NOMO-1 treated with dmso at 0.1 percent for 144 hours (cell line): ENCODE measurements around the gene SOX2.
"Not testable (repeated sequence)": the region's sequence is repeated elsewhere in the genome, so short reads cannot be mapped to it uniquely, and the experiment has no call there.

Experiments used
- DNase-seq: peaks from one replicate; lab custom pipeline; 2025; ENCODE audit not compliant: unreplicated experiment; lab: John Stamatoyannopoulos, UW

The SOX2 gene

DNA sequence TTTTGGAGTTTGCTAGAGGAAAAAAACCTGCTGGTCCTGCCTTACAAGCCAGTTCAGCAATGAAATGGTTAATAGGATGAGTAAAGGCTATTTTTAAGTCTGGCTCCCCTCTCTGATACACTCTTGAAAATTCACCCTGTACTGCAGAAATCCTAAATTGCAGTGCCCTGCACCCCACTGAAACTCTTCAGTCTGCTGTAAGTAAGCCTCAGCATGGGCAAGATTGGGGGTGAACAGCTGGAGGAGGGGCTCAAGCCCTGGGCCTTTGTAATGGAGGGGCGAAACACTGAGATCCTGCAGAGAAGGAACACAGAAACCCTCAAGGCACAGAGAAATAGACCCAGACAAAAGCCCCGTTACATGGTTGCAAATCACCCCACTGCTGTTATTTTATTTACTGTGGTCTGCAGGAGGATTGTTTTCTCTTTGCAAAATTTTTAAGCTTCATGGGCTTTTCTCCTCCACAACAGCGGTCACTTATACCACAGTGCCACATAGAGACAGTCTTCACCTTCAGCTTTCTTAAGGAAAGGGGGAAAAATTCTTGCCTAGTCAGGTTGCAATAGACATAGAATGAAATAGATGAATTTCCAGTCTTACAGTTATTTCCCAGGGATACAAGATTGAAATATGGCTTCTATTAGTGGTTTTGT lies 45.0 kb downstream of the SOX2 start:
- DNase-seq = no peak

- no peak for DNase-seq
These were observed 46.1 kb downstream of the SOX2 start for GRCh38 chr3:181757694-181758306.

DNA sequence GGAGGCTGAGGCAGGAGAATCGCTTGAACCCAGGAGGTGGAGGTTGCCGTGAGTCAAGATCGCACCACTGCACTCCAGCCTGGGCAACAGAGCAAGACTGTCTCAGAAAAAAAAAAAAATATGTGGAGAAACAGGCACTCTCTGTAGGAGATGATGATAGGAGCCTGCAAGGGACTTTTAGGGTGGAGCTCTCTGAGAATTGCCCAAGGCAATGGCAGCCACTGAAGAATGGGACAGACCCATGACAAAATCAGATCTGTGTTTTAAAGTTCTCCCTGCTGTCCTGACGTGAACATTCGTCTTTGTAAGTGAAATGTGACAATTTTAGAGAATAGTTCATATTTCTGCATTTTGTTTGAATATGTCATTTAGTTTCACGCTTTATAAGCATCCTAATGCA lies 50.2 kb downstream of the SOX2 start:
- no peak for DNase-seq

GRCh38 chr3:181764033-181764432 lies 52.3 kb downstream of the SOX2 start:
- DNase-seq = not testable (repeated sequence)
